Neural cell (in vitro differentiated cells): ENCODE measurements around the gene PLCB4.

Experiments
- CTCF ChIP-seq: fragments of 450-650 bp; IDR thresholded peaks from 2 replicates; pipeline ENCODE4 v1.5.1; 2014; ENCODE audit warnings: antibody characterized with exemption, mild to moderate bottlenecking, moderate library complexity; ENCODE audit not compliant: poor library complexity, severe bottlenecking
- EP300 ChIP-seq: fragments of 450-650 bp; conservative IDR thresholded peaks from 2 replicates; pipeline ENCODE4 v1.6.1; 2014; ENCODE audit warnings: antibody characterized with exemption, mild to moderate bottlenecking, moderate library complexity; ENCODE audit not compliant: poor library complexity, severe bottlenecking
- EZH2 ChIP-seq: fragments of 200-600, 300-800 bp; shearing (Covaris generic), sonication (generic); IDR thresholded peaks from 2 replicates; pipeline ENCODE4 v1.6.1; 2014; ENCODE audit warnings: antibody characterized with exemption, low read length, borderline replicate concordance, mild to moderate bottlenecking; ENCODE audit not compliant: insufficient read depth, poor library complexity, severe bottlenecking
- MXI1 ChIP-seq: fragments of 450-650 bp; conservative IDR thresholded peaks from 2 replicates; pipeline ENCODE4 v1.6.1; 2014; ENCODE audit warnings: antibody characterized with exemption, mild to moderate bottlenecking; ENCODE audit not compliant: poor library complexity, severe bottlenecking
- POLR2AphosphoS5 ChIP-seq: IDR thresholded peaks from 2 replicates; pipeline ENCODE4 v1.6.1; 2012
- REST ChIP-seq: IDR thresholded peaks from 2 replicates; pipeline ENCODE4 v1.6.1; 2012; ENCODE audit warnings: borderline replicate concordance
- SMC3 ChIP-seq: fragments of 450-650 bp; conservative IDR thresholded peaks from 2 replicates; pipeline ENCODE4 v1.6.1; 2014; ENCODE audit warnings: antibody characterized with exemption, mild to moderate bottlenecking, moderate library complexity; ENCODE audit not compliant: poor library complexity
- TAF1 ChIP-seq: IDR thresholded peaks from 2 replicates; pipeline ENCODE4 v1.6.1; 2012; ENCODE audit warnings: low read depth

DNA sequence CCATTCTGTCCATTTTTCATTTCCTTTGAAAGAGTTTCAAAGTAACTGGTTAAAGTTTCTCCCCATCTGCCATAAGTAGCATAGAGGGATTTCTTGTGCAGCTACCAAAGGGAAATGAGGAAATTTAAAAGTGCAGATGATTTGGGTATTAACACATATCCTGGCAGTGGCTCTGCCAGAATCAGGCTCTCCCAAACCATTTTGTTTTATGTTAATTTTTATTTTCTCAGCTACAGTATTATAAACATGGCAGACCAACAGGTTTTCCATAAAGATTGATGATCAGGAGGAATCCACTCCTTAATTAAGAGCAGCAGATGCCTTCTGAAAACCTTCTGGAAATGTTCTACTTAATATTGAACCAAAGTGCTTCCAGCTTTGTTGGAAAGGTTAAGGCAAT is 13.9 kb downstream of the PLCB4 start:
- TF ChIP-seq CTCF (no peak), POLR2AphosphoS5 (no peak), EZH2 (no peak), EP300 (no peak), SMC3 (no peak), REST (no peak), TAF1 (no peak), MXI1 (no peak)
